HL-60 (cell line): ENCODE measurements around the gene C1orf21.

Experiments used
- DNase-seq, 2 experiments: peaks; one replicate each; pipeline ENCODE4 v3.0.0-alpha.2; 2010 to 2020; ENCODE audit warnings: low read depth in 1 of 2, low spot score in 1 of 2
- H3K27ac ChIP-seq: fragments of 250-450 bp; sonication (Bioruptor Pico); replicated peaks from 2 replicates; pipeline ENCODE4 v1.5.1; 2020; ENCODE audit warnings: mild to moderate bottlenecking, moderate library complexity
- H3K27me3 ChIP-seq: fragments of 250-450 bp; sonication (Bioruptor Pico); 2 replicates; pipeline ENCODE4 v1.5.1; 2021; ENCODE audit warnings: mild to moderate bottlenecking, moderate library complexity; ENCODE audit not compliant: insufficient read depth, poor library complexity, severe bottlenecking
- H3K4me3 ChIP-seq: replicated peaks from 2 replicates; pipeline ENCODE4 v1.5.1; 2011; ENCODE audit warnings: mild to moderate bottlenecking, control low read depth, low read length; ENCODE audit not compliant: insufficient read depth
- GABPA ChIP-seq: IDR thresholded peaks from 2 replicates; pipeline ENCODE4 v1.6.1; 2012; ENCODE audit warnings: low read depth
- POLR2AphosphoS5 ChIP-seq: IDR thresholded peaks from 2 replicates; pipeline ENCODE4 v1.6.1; 2012; ENCODE audit warnings: low read depth
- REST ChIP-seq: IDR thresholded peaks from 2 replicates; pipeline ENCODE4 v1.6.1; 2012; ENCODE audit warnings: low read depth; ENCODE audit not compliant: insufficient replicate concordance
- SPI1 ChIP-seq: IDR thresholded peaks from 2 replicates; pipeline ENCODE4 v1.6.1; 2012; ENCODE audit warnings: low read depth, mild to moderate bottlenecking, borderline replicate concordance
- TF ChIP-seq, protein P1 (sequence below): IDR thresholded peaks from one replicate; pipeline ENCODE4 v1.5.1; 2011; ENCODE audit warnings: low read length, control low read depth, inconsistent platforms; ENCODE audit not compliant: insufficient read depth

C1orf21 gene

DNA sequence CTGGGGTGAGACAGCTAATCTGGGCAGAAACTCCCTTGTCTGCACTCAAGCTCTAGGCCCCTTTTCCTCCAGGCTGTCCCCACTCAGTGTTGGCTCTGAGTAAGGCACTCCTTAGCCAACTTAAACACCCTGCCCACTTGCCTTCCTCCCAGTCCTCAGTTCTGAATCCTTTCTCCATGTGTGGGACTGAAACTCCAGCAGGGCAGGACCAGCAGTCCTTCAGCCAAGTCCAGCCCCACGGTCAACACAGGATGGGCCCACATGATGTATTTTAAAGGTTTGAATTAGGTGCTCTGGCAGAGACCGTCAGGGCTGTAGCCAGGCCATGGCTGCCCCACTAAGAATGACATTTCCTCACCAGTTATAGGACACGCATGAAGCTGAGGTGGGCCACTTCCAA is 260.0 kb downstream of the C1orf21 start:
- H3K4me3 ChIP-seq = no peak overlapping the region
- no peak for TF ChIP-seq REST
- TF ChIP-seq POLR2AphosphoS5 = no peak
- no peak for TF ChIP-seq GABPA
- no peak for TF ChIP-seq SPI1
- TF ChIP-seq, protein P1, sequence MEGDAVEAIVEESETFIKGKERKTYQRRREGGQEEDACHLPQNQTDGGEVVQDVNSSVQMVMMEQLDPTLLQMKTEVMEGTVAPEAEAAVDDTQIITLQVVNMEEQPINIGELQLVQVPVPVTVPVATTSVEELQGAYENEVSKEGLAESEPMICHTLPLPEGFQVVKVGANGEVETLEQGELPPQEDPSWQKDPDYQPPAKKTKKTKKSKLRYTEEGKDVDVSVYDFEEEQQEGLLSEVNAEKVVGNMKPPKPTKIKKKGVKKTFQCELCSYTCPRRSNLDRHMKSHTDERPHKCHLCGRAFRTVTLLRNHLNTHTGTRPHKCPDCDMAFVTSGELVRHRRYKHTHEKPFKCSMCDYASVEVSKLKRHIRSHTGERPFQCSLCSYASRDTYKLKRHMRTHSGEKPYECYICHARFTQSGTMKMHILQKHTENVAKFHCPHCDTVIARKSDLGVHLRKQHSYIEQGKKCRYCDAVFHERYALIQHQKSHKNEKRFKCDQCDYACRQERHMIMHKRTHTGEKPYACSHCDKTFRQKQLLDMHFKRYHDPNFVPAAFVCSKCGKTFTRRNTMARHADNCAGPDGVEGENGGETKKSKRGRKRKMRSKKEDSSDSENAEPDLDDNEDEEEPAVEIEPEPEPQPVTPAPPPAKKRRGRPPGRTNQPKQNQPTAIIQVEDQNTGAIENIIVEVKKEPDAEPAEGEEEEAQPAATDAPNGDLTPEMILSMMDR = no peak
- no peaks in the 10 kb centered on the region for H3K27me3 ChIP-seq
- no peak overlapping the region for H3K27ac ChIP-seq
- DNase-seq = no peak

GRCh38 chr1:184647471-184647870 is 260.6 kb downstream of the C1orf21 start:
- Histone ChIP-seq H3K27me3 (no peaks in the 10 kb centered on the region), H3K27ac (no peak overlapping the region), H3K4me3 (no peak overlapping the region)
- no peak for DNase-seq
- TF ChIP-seq GABPA = no peak
- no peak for TF ChIP-seq SPI1
- TF ChIP-seq, protein P1 = no peak
- no peak for TF ChIP-seq REST
- TF ChIP-seq POLR2AphosphoS5 = no peak

- Histone ChIP-seq H3K27ac (no peak overlapping the region), H3K27me3 (no peaks in the 10 kb centered on the region), H3K4me3 (no peak overlapping the region)
- DNase-seq = no peak
- TF ChIP-seq POLR2AphosphoS5 (no peak), REST (no peak), SPI1 (no peak), GABPA (no peak)
- TF ChIP-seq, protein P1 = no peak
Measured at GRCh38 chr1:184648160-184648855, 261.5 kb downstream of the C1orf21 start.
